WTC11 (cell line): ENCODE results near the gene KLF2. TPM values are rescaled to one million over a fixed set of nuclear protein-coding genes. Genes with fewer than 3 reads are reported as not detected.

Experiments used
- ATAC-seq: fragments of 200-7000 bp; cut with Tn5 transposase; 2 replicates; pipeline ENCODE4 v1.10.0; 2021; ENCODE audit warnings: mild to moderate bottlenecking, moderate library complexity
- CTCF ChIA-PET: fragments of 300-600 bp; sonication (Branson Sonifier 250); formaldehyde crosslinking; loops from one replicate; lab custom pipeline; 2021; ENCODE audit warnings: antibody characterized with exemption; lab: Charles Lee
- POLR2A ChIA-PET: fragments of 350-600 bp; sonication (Branson Sonifier 250); formaldehyde crosslinking; loops from one replicate; lab custom pipeline; 2021; ENCODE audit warnings: antibody characterized with exemption; lab: Charles Lee
- DNase-seq: peaks from one replicate; pipeline ENCODE4 v3.0.0; 2021; ENCODE audit warnings: low spot score
- H3K27ac Mint-ChIP-seq: 2 replicates; pipeline ENCODE4 v1.8.0; 2021; ENCODE audit warnings: mixed read lengths
- H3K27me3 Mint-ChIP-seq: 2 replicates; pipeline ENCODE4 v1.8.0; 2021; ENCODE audit warnings: low read depth, mild to moderate bottlenecking, moderate library complexity, mixed read lengths
- H3K36me3 Mint-ChIP-seq: 2 replicates; pipeline ENCODE4 v1.8.0; 2021; ENCODE audit warnings: mixed read lengths
- H3K4me1 Mint-ChIP-seq: 2 replicates; pipeline ENCODE4 v1.8.0; 2022; ENCODE audit warnings: mixed read lengths
- H3K4me3 Mint-ChIP-seq: 2 replicates; pipeline ENCODE4 v1.8.0; 2021; ENCODE audit warnings: mild to moderate bottlenecking, moderate library complexity, mixed read lengths
- H3K9me3 Mint-ChIP-seq: 2 replicates; pipeline ENCODE4 v1.8.0; 2021; ENCODE audit warnings: mixed read lengths
- ARID4B ChIP-seq: sonication (generic); formaldehyde crosslinking; IDR thresholded peaks from 2 replicates; pipeline ENCODE4 v1.8.0; 2023; ENCODE audit warnings: missing genetic modification reagents, mild to moderate bottlenecking, borderline replicate concordance
- FOXK1 ChIP-seq: sonication (generic); formaldehyde crosslinking; IDR thresholded peaks from 2 replicates; pipeline ENCODE4 v1.8.0; 2022; ENCODE audit warnings: mild to moderate bottlenecking, moderate library complexity, missing genetic modification reagents
- HMGXB4 ChIP-seq: sonication (generic); formaldehyde crosslinking; IDR thresholded peaks from 2 replicates; pipeline ENCODE4 v1.8.1; 2023; ENCODE audit warnings: mild to moderate bottlenecking, moderate library complexity, missing genetic modification reagents
- JUN ChIP-seq: sonication (generic); formaldehyde crosslinking; IDR thresholded peaks from 2 replicates; pipeline ENCODE4 v1.8.0; 2023; ENCODE audit warnings: mild to moderate bottlenecking, missing genetic modification reagents
- KAT7 ChIP-seq: sonication (generic); formaldehyde crosslinking; IDR thresholded peaks from 2 replicates; pipeline ENCODE4 v1.8.1; 2023; ENCODE audit warnings: missing genetic modification reagents, mild to moderate bottlenecking, borderline replicate concordance
- MYBL2 ChIP-seq: sonication (generic); formaldehyde crosslinking; IDR thresholded peaks from 2 replicates; pipeline ENCODE4 v1.8.1; 2023; ENCODE audit warnings: mild to moderate bottlenecking, moderate library complexity, missing genetic modification reagents
- RELA ChIP-seq: sonication (generic); formaldehyde crosslinking; IDR thresholded peaks from 2 replicates; pipeline ENCODE4 v1.8.1; 2022; ENCODE audit warnings: missing genetic modification reagents, mild to moderate bottlenecking, borderline replicate concordance
- ZNF416 ChIP-seq: fragments of 250-450 bp; sonication (Bioruptor Pico); IDR thresholded peaks from 2 replicates; pipeline ENCODE4 v1.9.0; 2021; ENCODE audit warnings: mild to moderate bottlenecking, inconsistent platforms
- ZNF512 ChIP-seq: sonication (generic); formaldehyde crosslinking; IDR thresholded peaks from 2 replicates; pipeline ENCODE4 v1.8.1; 2022; ENCODE audit warnings: missing genetic modification reagents, borderline replicate concordance
- total RNA-seq: library from RNA; stranded (reverse); gene quantifications from 3 replicates; pipeline ENCODE4 v1.2.3, GENCODE V29; 2021
- TF ChIP-seq, protein P1 (sequence below): fragments of 250-450 bp; sonication (Bioruptor Pico); IDR thresholded peaks from 2 replicates; pipeline ENCODE4 v1.9.0; 2021; ENCODE audit warnings: mild to moderate bottlenecking, borderline replicate concordance
- TF ChIP-seq, protein P2 (sequence below): fragments of 250-450 bp; sonication (Bioruptor Pico); IDR thresholded peaks from 2 replicates; pipeline ENCODE4 v1.8.0; 2021; ENCODE audit warnings: mild to moderate bottlenecking
- TF ChIP-seq, protein P3 (sequence below): sonication (generic); formaldehyde crosslinking; conservative IDR thresholded peaks from 2 replicates; pipeline ENCODE4 v1.8.1; 2023; ENCODE audit warnings: mild to moderate bottlenecking, low read depth, missing genetic modification reagents, moderate library complexity
- TF ChIP-seq, protein P4 (sequence below): fragments of 200-600 bp; IDR thresholded peaks from 2 replicates; pipeline ENCODE4 v1.8.0; 2022; ENCODE audit warnings: antibody characterized with exemption
- TF ChIP-seq, protein P5 (sequence below): sonication (generic); formaldehyde crosslinking; IDR thresholded peaks from 2 replicates; pipeline ENCODE4 v1.8.1; 2023; ENCODE audit warnings: mild to moderate bottlenecking, missing genetic modification reagents
- TF ChIP-seq, protein P6 (sequence below): sonication (generic); formaldehyde crosslinking; IDR thresholded peaks from 2 replicates; pipeline ENCODE4 v1.8.1; 2023; ENCODE audit warnings: mild to moderate bottlenecking, missing genetic modification reagents, moderate library complexity

KLF2 gene
- total RNA-seq, 1 experiment from 2014 or later, result 1.1 TPM

DNA sequence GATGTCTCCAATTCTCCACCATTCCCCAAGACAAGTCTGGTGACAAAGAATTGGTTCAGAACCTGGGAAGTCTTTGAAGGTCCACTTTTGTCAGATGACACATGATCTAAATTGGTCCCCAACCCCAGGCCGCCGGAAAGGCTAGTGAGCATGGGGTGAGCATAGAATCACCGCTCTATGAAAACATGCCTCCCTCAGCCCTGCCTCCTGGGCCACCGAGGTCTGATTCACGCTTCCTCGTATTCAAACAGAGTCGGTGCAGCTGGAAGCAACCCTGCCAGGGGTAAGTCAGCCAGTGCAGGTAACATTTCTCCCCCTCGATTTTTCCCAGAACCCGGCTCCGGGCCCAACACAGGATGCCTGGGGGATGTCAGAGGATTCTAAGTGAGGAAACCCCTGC lies 33.9 kb upstream of the KLF2 start:
- H3K9me3 Mint-ChIP-seq, result peaks cover 3% of the 10 kb centered on the region; the same call in 1 of the 2 replicates
- H3K27me3 Mint-ChIP-seq, result no peaks in the 10 kb centered on the region
- no peaks in the 10 kb centered on the region for H3K36me3 Mint-ChIP-seq
- no peak overlapping the region for H3K27ac Mint-ChIP-seq
- no peak overlapping the region for H3K4me3 Mint-ChIP-seq
- DNase-seq (no peak), ATAC-seq (no peak)
- peaks cover 5% of the 10 kb centered on the region; the same call in 1 of the 2 replicates for H3K4me1 Mint-ChIP-seq
- POLR2A ChIA-PET, result no interaction called here
- CTCF ChIA-PET, result no interaction called here
- TF ChIP-seq ZNF416 (CRISPR knock-in tag), result no peak
- no peak for TF ChIP-seq RELA (CRISPR knock-in tag)
- no peak for TF ChIP-seq ZNF512 (CRISPR knock-in tag)
- TF ChIP-seq, protein P1, sequence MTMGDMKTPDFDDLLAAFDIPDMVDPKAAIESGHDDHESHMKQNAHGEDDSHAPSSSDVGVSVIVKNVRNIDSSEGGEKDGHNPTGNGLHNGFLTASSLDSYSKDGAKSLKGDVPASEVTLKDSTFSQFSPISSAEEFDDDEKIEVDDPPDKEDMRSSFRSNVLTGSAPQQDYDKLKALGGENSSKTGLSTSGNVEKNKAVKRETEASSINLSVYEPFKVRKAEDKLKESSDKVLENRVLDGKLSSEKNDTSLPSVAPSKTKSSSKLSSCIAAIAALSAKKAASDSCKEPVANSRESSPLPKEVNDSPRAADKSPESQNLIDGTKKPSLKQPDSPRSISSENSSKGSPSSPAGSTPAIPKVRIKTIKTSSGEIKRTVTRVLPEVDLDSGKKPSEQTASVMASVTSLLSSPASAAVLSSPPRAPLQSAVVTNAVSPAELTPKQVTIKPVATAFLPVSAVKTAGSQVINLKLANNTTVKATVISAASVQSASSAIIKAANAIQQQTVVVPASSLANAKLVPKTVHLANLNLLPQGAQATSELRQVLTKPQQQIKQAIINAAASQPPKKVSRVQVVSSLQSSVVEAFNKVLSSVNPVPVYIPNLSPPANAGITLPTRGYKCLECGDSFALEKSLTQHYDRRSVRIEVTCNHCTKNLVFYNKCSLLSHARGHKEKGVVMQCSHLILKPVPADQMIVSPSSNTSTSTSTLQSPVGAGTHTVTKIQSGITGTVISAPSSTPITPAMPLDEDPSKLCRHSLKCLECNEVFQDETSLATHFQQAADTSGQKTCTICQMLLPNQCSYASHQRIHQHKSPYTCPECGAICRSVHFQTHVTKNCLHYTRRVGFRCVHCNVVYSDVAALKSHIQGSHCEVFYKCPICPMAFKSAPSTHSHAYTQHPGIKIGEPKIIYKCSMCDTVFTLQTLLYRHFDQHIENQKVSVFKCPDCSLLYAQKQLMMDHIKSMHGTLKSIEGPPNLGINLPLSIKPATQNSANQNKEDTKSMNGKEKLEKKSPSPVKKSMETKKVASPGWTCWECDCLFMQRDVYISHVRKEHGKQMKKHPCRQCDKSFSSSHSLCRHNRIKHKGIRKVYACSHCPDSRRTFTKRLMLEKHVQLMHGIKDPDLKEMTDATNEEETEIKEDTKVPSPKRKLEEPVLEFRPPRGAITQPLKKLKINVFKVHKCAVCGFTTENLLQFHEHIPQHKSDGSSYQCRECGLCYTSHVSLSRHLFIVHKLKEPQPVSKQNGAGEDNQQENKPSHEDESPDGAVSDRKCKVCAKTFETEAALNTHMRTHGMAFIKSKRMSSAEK (CRISPR knock-in tag), result no peak
- TF ChIP-seq MYBL2 (CRISPR knock-in tag), result no peak
- no peak for TF ChIP-seq FOXK1 (CRISPR knock-in tag)
- no peak for TF ChIP-seq ARID4B (CRISPR knock-in tag)
- TF ChIP-seq, protein P2, sequence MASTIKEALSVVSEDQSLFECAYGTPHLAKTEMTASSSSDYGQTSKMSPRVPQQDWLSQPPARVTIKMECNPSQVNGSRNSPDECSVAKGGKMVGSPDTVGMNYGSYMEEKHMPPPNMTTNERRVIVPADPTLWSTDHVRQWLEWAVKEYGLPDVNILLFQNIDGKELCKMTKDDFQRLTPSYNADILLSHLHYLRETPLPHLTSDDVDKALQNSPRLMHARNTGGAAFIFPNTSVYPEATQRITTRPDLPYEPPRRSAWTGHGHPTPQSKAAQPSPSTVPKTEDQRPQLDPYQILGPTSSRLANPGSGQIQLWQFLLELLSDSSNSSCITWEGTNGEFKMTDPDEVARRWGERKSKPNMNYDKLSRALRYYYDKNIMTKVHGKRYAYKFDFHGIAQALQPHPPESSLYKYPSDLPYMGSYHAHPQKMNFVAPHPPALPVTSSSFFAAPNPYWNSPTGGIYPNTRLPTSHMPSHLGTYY (CRISPR knock-in tag), result no peak
- TF ChIP-seq HMGXB4 (CRISPR knock-in tag), result no peak
- no peak for TF ChIP-seq JUN (CRISPR knock-in tag)
- TF ChIP-seq, protein P3, sequence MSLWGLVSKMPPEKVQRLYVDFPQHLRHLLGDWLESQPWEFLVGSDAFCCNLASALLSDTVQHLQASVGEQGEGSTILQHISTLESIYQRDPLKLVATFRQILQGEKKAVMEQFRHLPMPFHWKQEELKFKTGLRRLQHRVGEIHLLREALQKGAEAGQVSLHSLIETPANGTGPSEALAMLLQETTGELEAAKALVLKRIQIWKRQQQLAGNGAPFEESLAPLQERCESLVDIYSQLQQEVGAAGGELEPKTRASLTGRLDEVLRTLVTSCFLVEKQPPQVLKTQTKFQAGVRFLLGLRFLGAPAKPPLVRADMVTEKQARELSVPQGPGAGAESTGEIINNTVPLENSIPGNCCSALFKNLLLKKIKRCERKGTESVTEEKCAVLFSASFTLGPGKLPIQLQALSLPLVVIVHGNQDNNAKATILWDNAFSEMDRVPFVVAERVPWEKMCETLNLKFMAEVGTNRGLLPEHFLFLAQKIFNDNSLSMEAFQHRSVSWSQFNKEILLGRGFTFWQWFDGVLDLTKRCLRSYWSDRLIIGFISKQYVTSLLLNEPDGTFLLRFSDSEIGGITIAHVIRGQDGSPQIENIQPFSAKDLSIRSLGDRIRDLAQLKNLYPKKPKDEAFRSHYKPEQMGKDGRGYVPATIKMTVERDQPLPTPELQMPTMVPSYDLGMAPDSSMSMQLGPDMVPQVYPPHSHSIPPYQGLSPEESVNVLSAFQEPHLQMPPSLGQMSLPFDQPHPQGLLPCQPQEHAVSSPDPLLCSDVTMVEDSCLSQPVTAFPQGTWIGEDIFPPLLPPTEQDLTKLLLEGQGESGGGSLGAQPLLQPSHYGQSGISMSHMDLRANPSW (CRISPR knock-in tag), result no peak
- TF ChIP-seq, protein P4, sequence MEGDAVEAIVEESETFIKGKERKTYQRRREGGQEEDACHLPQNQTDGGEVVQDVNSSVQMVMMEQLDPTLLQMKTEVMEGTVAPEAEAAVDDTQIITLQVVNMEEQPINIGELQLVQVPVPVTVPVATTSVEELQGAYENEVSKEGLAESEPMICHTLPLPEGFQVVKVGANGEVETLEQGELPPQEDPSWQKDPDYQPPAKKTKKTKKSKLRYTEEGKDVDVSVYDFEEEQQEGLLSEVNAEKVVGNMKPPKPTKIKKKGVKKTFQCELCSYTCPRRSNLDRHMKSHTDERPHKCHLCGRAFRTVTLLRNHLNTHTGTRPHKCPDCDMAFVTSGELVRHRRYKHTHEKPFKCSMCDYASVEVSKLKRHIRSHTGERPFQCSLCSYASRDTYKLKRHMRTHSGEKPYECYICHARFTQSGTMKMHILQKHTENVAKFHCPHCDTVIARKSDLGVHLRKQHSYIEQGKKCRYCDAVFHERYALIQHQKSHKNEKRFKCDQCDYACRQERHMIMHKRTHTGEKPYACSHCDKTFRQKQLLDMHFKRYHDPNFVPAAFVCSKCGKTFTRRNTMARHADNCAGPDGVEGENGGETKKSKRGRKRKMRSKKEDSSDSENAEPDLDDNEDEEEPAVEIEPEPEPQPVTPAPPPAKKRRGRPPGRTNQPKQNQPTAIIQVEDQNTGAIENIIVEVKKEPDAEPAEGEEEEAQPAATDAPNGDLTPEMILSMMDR, result no peak
- TF ChIP-seq, protein P5, sequence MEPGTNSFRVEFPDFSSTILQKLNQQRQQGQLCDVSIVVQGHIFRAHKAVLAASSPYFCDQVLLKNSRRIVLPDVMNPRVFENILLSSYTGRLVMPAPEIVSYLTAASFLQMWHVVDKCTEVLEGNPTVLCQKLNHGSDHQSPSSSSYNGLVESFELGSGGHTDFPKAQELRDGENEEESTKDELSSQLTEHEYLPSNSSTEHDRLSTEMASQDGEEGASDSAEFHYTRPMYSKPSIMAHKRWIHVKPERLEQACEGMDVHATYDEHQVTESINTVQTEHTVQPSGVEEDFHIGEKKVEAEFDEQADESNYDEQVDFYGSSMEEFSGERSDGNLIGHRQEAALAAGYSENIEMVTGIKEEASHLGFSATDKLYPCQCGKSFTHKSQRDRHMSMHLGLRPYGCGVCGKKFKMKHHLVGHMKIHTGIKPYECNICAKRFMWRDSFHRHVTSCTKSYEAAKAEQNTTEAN, result no peak
- TF ChIP-seq KAT7, result no peak
- TF ChIP-seq, protein P6, sequence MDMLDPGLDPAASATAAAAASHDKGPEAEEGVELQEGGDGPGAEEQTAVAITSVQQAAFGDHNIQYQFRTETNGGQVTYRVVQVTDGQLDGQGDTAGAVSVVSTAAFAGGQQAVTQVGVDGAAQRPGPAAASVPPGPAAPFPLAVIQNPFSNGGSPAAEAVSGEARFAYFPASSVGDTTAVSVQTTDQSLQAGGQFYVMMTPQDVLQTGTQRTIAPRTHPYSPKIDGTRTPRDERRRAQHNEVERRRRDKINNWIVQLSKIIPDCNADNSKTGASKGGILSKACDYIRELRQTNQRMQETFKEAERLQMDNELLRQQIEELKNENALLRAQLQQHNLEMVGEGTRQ (CRISPR knock-in tag), result no peak
